Daoy (cell line): Measurements from ENCODE around the gene SMAGP. TPM values are rescaled to one million over a fixed set of nuclear protein-coding genes. Genes with fewer than 3 reads are reported as not detected.
"Not testable (repeated sequence)": the region's sequence is repeated elsewhere in the genome, so short reads cannot be mapped to it uniquely, and the experiment has no call there.

Experiments
- DNase-seq: peaks from one replicate; pipeline ENCODE4 v3.0.0-alpha.2; 2015; ENCODE audit warnings: low read depth
- total RNA-seq: library from RNA; depleted of rRNA; stranded (reverse); fragments of >200 nt; shearing (Covaris generic); gene quantifications from 2 replicates; pipeline ENCODE4 v1.2.3, GENCODE V29; 2014

Gene SMAGP
- total RNA-seq, 1 experiment from 2014 or later: 10.4 TPM

DNA sequence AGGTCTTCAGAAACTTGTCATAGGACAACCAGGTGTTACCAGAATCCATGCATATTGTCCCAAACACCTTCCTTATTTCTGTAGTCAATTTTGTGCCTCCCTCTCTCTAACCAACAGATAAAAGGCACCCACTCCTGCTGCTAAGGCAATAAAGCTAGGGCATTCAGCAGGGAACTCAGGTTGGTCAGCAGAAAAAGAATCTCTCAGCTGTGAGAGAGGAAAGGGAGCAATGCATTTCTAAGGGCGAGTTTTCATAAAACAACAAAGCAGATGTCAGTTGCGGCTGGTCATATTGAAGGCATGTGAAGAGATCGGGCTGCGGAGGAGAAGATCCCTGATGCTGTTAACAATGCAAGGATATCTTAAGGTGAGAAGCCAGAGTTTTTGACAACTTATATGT lies 45.0 kb downstream of the SMAGP start:
- DNase-seq: no peak

DNA sequence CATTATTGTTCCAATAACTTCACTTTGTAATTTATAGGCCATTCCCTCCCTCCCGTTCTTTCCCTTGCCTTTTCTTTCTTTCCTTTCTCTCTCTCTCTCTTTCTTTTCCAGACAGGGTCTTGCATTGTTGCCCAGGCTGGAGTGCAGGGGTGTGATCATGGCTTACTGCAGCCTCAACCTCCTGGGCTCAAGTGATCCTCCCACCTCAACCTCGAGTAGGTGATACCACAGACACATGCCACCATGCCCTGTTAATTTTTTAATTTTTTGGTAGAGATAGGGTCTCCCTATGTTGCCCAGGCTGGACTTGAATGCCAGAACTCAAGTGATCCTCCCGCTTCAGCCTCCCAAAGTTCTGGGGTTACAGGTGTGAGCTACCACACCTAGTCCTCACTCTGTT lies 45.6 kb downstream of the SMAGP start:
- no peak for DNase-seq

DNA sequence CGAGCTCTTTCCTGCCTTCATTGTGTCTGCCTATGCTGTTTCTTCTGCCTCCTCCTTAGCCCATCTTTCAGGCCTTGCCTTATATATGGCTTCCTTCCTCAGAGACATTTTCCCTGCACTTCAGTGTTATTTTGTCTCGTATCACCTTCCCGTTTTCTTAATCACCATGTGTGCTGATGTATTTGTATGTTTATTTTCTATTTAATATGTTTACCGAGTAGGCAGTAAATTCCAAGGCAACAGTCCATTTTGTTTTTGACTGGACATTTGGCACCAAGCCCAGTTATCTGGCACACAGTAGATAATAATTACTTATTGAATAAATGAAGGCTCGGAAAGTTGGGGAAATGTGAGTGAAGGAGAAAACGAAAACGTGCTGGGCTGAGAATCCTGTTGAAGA lies 47.8 kb downstream of the SMAGP start:
- DNase-seq: no peak

DNA sequence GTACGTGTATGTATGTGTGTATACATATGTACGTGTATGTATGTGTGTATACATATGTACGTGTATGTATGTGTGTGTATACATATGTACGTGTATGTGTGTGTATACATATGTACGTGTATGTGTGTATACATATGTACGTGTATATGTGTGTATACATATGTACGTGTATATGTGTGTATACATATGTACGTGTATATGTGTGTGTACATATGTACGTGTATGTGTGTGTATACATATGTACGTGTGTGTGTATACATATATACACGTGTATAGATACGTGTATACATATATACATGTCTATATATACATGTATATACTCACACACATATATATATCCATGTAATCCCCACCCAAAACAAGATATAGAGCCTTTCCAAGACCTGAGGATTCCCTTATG lies 50.4 kb downstream of the SMAGP start:
- DNase-seq: not testable (repeated sequence)

DNA sequence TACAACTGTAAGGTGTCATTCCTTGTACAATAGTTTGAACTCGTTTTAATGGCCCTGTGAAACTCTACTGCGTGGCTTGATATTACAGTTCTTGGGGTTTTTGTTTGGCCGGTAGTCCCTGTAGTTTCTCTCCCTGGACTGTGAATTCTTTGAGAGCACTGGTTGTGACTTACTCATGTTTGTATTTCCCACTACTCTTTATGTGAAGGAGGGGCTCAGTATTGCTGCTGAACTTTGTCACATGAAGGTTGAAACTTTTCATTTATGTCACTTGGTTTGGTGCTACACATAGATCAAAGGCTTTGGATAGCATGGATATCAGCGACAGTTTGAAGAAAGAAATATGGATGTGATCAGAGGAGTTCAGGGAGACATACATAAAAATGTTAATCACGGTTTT lies 50.9 kb downstream of the SMAGP start:
- DNase-seq: no peak

DNA sequence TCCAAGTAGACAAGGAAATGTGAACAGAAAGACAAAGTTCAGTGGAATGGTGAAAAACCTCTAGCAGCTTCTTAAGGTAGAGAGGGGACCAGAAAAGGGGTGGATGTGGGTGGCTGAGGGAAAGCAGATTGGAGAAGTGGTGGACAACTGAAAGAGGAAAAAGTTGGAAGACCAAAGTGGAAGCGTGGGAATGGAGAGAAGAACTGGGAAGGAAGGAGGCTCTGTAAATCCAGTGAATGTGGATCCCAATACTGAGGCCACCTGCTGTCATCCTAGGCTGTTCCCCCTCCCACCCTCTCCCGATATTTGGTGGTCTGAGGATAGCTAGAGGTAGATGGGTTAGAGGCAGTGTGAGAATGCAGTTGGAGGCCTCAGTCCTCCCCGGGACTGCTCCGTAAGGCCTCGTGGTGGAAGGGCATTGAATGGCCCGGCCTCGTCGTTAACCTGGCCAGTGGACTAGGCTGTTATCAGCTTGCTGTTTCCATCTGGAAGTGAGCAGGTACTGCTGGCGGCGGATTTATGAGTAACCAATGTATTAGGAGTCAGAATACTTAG lies 51.5 kb downstream of the SMAGP start:
- DNase-seq: no peak

DNA sequence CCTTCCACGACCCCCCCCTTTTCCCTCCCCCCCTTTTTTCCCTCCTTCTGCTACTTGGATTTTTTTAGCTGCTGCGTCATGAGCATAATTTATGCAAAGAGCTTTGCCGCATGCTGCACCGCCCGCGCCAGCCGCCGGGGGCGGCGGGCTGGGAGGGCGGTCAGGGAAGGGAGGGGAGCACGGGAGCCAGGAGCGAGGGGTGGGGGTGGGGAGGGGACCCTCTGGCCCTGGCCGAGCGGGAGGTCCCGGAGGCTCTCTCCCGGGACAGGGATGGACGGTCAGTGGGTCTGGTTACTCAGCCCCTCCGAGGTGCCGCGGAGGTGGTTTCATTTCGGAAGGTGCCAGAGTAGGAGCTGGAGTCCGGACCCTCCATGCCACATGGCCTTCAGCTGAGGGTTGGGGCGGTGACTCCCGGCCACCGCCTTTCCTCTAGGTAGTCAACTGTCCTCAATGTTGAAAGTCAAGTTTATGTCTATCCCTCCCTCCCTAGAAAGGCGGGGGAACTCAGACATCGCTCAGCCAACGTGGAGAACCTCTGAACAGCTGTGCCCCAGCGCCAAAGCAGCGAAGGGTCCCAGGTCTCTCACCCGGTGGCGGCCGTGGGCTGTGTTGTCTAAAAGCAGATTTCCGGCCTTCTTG lies 52.1 kb downstream of the SMAGP start, which contains the start of gene POU6F1:
TSS of gene POU6F1 (minus strand) at position 95 of the 639 bp plus-strand sequence. CDS start 11,226 bp downstream, outside the sequence.
- DNase-seq: peak; percentile 88

DNA sequence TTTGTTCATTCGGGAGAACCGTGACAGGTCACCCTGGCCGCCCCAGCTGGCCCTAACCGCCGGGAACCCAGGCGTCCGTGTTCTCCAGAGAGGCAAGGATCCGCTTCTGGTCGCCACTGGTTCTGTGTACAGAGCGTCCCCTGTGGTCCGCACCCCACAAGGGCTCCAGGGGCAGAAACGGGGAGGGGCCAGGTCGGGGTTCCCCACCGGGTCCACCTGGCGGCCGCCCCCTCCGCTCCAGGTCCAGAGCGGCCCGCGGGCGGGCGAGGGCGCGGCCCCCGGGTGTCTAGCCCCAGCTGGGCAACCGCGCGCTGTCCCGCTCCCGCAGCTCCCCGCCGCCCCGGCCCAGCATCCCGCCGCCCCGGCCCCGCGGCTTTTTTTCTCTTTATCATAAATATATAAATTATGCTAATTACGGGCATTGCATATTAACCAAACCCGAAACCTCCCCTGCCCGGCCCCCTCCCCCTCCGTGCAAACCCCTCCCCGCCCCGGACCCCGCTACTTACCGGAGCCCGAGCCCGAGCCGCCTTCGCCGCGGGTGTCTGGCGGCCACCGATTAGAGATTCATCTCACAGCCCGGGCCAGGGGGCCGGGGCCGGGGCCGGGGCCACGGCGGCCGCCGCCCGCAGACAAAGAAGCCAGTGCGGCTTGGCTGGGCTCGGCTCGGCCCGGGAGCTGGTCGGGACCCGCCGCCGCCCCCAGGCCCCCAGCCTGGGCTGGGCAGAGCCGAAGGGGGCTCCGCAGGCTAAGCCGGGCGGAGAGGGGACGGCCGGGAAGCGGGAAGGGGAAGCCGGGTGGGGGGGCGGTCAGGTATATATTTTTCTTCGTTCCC lies 52.9 kb downstream of the SMAGP start:
- DNase-seq: peak; percentile 31

DNA sequence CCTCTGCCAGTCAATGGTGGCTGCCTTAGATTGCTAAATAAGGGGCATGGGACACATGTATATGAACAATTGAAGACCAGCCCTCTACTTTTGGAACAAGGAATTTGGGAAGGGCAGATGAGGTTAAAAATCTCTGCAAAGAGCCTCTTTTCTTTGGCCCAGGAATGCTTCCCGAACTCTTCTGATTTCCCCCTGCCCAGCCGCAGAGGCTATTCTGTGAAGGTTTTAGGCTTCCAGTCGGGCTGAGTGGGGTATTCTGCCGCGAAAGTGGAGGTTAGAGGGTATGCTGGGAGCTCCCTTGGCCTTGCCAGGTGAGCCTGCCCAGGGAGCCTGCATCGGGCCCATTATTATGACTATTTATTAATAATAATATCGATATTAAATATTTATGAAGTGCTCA lies 53.6 kb downstream of the SMAGP start:
- DNase-seq: no peak

DNA sequence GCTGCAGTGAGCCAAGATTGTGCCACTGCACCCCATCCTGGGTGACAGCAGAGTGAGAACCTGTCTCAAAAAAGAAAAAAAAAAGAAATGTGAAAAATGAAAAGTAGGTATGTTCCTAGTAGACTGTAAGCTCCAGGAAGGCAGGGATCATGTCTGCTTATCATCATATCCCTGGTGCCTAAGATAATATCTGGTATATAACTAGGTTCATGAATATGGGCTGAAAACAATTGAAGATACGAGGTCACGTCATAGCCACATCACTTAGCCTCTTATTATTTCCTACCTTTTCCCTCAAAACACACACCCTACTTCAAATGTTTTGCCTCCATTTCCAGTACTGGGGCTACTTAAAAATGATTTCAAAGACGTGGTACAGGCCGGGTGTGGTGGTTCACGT lies 55.3 kb downstream of the SMAGP start:
- no peak for DNase-seq

DNA sequence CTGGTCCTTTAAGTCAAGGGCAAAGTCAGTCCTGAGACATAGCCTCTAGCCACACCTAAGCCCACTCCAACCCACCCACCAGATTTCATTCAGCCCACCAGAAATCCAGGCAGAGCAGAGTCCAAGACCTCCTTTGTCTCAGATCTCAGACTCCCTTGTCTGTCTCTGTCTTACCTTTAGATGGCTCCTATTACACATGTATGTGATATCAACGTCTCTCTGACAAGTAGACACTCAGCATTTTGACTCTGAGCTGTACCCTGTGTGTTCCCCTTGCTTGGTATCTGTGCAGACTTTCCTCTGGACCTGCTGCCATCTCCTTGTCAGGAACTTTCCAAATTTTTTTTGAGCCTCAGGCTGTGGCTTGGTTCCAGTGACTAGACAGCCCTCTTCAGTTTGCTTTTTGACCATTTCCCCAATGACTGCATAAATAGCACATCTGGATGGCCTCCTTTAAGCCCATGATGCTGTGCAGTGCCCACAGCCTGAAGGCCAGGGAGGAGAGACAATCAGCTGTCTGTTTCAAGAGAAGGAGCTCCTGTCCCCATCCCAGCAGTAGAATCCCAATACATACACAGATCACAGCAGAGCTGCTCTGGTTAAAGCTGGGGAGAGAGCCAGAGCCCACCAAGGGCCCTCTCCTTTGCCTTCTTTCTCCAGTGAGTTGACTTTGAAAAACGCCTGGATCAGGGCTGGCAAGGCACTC lies 59.4 kb downstream of the SMAGP start:
- no peak for DNase-seq

DNA sequence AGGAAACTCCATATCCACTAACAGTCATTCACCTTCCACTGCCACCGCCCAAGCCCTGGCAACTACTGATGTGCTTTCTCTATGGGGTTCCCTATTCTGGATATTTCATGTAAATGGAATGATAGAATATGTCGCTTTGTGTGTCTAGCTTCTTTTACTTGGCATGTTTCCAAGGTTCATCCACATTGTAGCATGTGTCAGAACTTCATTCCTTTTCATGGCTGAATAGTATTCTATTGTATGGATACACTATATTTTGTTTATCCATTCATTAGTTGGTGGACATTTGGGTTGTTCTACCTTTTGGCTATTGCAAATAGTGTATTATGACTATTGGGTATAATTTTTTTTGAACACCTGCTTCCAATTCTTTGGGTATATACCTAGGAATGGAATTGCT lies 61.0 kb downstream of the SMAGP start:
- no peak for DNase-seq

DNA sequence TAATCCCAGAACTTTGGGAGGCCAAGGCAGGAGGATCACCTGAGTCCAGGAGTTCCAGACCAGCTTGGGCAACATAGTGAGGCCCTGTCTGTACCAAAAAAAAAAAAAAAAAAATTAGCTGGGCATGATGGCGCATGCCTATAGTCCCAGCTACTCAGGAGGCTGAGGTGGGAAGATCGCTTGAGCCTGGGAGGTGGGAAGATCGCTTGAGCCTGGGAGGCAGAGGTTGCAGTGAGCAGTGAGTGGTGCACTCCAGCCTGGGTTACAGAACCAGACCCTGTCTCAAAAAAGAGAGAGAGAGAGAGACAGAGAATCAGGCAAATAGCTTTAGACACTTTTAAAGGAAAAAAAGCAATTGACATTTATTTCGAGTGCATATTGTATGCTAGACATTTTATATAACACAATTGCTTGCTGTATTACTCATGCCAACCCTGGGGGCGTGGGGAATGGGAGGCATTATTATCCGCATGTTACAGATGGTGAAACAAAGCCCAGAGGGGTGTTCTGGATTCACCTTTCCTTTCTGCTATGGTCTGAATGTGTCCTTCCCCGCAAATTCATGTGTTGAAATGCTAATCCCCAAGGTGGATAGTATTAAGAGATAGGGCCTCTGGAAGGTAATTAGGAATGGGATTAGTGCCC lies 62.1 kb downstream of the SMAGP start:
- DNase-seq: no peak

DNA sequence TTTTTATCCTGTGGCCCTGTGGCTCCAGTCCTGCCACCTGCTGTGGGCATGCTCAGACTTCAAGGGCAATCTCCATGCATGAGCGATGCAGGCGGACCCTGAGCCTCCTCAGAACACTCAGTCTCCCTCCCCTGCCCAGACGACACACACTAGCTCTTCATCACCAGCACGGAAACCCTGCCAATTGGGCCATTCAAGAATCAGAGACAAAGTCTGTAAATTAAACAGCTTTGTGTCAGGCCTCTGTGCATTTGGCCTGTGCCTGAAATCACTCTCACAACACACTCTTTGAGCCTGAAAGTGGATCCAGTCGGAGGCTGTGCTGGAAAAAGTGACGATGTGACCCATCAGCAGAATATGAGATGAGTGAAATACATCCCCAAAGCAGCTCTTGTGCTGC lies 64.9 kb downstream of the SMAGP start:
- DNase-seq: no peak

DNA sequence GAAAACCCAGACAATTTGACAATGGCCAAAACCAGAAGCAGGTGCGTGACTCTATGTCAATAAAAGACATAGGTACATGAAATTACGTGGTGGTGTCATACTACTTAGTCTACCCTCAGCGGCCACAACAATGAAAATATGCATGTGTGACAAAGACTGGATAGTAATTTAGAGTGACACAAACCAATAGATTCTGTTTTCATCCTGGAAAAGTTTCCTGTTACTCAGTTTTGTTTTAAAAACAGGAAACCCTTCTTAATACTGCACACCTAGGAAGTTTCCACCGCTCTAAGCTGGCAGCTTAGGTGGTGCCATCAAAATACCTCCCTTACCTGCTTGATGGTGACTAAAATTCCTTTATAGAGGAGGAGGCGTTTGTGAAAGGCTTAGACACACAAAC lies 67.5 kb downstream of the SMAGP start:
- DNase-seq: no peak

DNA sequence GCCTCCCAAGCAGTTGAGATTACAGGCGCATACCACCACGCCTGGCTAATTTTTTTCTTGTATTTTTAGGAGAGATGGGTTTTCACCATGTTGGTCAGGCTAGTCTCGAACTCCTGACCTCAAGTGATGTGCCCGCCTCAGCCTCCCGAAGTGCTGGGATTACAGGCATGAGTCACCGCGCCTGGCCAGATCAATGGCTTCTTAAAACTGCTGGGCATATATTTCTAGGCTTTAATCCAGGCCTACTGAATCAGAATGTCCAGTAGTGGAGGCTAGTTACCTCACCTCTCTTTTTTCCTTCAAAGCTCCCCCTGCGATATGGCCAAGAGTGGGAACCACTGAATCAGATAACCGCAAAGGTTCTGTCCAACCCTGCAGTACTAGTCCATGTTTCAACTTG lies 69.4 kb downstream of the SMAGP start:
- DNase-seq: no peak

DNA sequence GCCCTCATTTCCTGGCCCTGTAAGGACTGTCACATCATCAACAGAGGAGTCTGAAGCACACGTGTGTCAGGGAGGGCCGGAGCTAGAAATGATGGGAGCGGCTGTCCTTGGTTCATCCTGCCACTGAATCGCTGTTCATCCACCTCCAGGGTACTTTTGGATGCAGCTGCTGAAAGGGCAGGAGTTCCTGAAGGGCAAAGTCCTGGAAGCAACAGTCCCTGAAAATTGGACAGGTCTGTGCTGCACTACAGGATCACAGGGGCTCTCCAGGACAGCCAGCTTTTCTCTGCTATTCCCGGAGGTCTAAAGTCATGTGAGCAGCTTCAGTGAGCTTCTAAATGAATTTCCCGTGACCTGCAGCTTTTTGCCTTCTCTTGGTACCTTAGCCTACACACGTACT lies 70.1 kb downstream of the SMAGP start:
- DNase-seq: no peak

DNA sequence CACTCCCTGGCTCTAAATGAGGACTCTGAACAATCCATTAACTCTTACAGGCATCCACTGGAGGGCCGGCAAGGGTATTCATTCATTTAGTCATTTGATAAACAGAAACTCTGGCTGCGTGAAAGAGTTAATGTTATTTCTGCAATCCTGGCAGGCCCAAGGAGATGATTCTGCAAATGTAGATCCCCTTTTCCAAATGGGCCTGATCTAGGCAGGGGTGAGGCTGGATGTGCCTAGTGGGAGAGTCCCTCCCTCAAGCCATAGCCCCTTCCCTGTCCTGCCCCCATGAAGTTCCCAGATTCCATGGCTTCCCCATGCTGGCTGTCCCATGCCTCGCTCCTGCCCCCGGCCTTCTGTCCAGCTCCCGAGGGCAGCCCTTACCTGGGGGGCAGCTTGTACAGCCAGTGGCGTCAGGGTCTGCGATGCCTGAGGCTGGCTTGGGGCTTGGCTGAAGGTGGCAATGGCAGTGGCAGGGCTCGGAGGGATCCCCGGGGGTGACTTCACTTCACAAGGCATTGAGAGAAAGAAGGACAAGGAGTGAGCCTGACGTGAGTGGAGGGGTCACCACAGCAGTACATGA lies 70.8 kb downstream of the SMAGP start:
- DNase-seq: no peak

DNA sequence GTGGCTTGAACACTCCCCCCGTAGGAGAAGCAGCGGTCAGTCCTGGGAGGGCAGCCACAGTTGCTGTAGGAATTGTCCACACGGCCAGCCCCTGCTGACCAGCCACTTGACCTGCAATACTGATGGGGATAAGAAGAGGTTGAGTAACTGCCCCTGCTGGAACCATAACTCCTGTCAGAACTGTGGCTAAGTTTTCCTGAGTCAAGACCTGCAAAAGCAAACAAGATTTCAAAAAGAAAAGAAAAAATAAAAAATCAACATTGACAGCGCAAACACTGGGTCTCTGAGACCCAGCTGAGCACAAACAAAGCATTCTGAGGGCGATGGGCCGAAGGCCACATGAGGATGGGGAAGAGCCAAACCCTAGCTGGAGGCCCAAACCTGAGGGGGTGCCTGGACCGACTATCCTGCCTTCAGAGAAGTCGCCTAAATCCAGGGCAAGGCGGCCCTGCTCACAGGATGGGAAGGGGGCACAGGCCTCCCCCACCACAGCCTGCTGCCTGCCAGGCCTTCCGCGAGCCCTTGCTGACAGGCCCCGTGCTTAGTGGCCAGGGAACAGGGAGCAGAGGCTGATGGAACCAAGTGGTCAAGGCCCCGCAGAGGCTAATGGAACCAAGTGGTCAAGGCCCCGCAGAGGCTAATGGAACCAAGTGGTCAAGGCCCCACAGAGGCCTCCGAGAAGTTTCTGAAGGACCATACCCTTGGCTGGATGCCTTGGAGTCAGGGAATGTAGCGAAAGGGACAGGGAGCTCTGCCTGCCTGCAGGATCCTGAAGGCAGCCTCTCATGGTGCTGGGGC lies 71.4 kb downstream of the SMAGP start:
- no peak for DNase-seq

DNA sequence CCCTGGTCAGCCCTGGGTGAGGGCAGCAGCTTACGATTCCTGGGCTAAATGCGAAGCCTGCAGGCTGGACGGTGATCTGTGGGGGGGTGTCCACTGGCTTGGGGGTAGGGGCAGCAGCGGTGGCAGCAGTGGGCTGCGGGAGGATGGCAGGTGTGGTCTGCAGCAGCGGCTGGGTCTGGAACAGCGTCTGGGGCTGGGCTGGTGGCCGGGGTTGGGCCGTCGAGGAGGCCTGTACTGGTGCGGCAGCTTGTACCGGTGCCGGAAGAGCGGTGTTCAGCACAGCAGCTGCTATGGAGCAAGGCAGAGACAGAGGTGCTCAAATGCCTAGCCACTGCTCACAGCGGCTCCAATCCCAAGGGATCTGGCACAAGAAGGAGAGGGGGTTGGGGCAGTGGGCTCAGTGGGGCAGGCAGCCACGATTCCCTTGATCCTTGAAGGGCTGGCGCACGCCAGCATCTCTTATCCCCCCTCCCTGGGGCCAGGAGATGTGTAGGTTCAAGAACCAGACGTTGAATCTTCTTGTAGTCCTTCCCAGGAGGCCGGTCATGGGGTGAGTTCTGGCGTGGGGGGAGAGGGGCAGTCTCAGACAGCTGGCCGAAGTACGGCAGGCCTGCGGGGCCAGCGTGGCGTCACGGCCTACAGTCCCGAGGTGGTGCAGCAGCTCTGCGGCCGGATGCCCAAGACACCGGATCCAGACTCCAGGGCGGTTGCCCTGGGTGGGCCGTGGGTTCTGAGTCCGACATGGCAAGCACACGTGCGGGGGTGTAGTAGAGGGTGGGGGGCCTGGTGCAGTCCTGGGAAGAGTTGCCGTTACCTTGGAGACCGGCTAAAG lies 72.3 kb downstream of the SMAGP start:
- DNase-seq: no peak
